H1 (cell line): ENCODE results near the gene EHHADH.
A peak's percentile ranks its signal among the peaks of the same experiment; 100 is the strongest.

Experiments
- CTCF ChIP-seq, 3 experiments: IDR thresholded peaks; 1 replicate in 2 of 3; 2 replicates in 1 of 3; pipeline versions ENCODE4 v1.5.1 to v1.6.1; 2011; ENCODE audit warnings: low read length in 3 of 3, mild to moderate bottlenecking in 3 of 3, inconsistent platforms in 2 of 3, low read depth in 1 of 3, moderate library complexity in 1 of 3; ENCODE audit not compliant: insufficient read depth in 1 of 3; ENCODE audit errors: control extremely low read depth in 1 of 3
- JUN ChIP-seq: IDR thresholded peaks from 2 replicates; pipeline ENCODE4 v1.6.1; 2011; ENCODE audit warnings: low read depth, mild to moderate bottlenecking, improper control_type of control experiment, low read length
- JUND ChIP-seq: IDR thresholded peaks from 2 replicates; pipeline ENCODE4 v1.6.1; 2011; ENCODE audit warnings: mild to moderate bottlenecking, improper control_type of control experiment, low read length
- POLR2A ChIP-seq, 2 experiments: IDR thresholded peaks; 1 replicate in 1 of 2; 2 replicates in 1 of 2; pipeline ENCODE4 v1.6.1; 2011; ENCODE audit warnings: low read depth in 2 of 2, low read length in 2 of 2, mild to moderate bottlenecking in 2 of 2; ENCODE audit errors: control extremely low read depth in 1 of 2
- POLR2AphosphoS5 ChIP-seq: IDR thresholded peaks from 2 replicates; pipeline ENCODE4 v1.6.1; 2011; ENCODE audit warnings: low read depth, low read length
- SIN3A ChIP-seq, 2 experiments: IDR thresholded peaks in 1 of 2; conservative IDR thresholded peaks in 1 of 2; 2 replicates each; pipeline ENCODE4 v1.6.1; 2011 to 2012; ENCODE audit warnings: low read length in 2 of 2, improper control_type of control experiment in 1 of 2, low read depth in 1 of 2, mild to moderate bottlenecking in 1 of 2
- SUZ12 ChIP-seq: fragments of 200-600 bp; sonication (generic); IDR thresholded peaks from 2 replicates; pipeline ENCODE4 v1.6.1; 2012; ENCODE audit warnings: mild to moderate bottlenecking, inconsistent platforms, low read length, moderate library complexity, mixed read lengths
- TBP ChIP-seq: IDR thresholded peaks from 2 replicates; pipeline ENCODE4 v1.6.1; 2011; ENCODE audit warnings: low read depth, low read length, improper control_type of control experiment
- USF2 ChIP-seq: IDR thresholded peaks from 2 replicates; pipeline ENCODE4 v1.6.1; 2011; ENCODE audit warnings: low read length, improper control_type of control experiment

- TF ChIP-seq JUN (no peak), CTCF (IDR thresholded peaks at IDR 0.05; ENCODE audit: control extremely low read depth in 1 of 3, insufficient read depth in 1 of 3, low read depth in 1 of 3, low read length in 3 of 3) (no peak), JUND (no peak), POLR2AphosphoS5 (no peak), POLR2A (IDR thresholded peaks at IDR 0.05; ENCODE audit: control extremely low read depth in 1 of 2, low read depth in 2 of 2, low read length in 2 of 2) (no peak), USF2 (peak; percentile 53), SIN3A (conservative IDR thresholded peaks at IDR 0.05 in 1 of 2, IDR thresholded peaks at IDR 0.05 in 1 of 2; ENCODE audit: low read depth in 1 of 2, low read length in 2 of 2) (no peak), TBP (no peak), SUZ12 (no peak)
Measured at GRCh38 chr3:185268194-185268962, 14.5 kb upstream of the EHHADH start.
